Panc1 (cell line): ENCODE measurements around the gene UQCRC2. TPM values are rescaled to one million over a fixed set of nuclear protein-coding genes. Genes with fewer than 3 reads are reported as not detected.

Experiments used
- ATAC-seq: fragments of 200-7000 bp; cut with Tn5 transposase; 2 replicates; pipeline ENCODE4 v1.9.1; 2020; ENCODE audit warnings: mild to moderate bottlenecking, moderate library complexity
- BruUV-seq: library from RNA; stranded (reverse); fragments of 400-500 nt; replicated peaks from 2 replicates; lab custom pipeline; 2021; lab: Mats Ljungman, UMichigan
- CTCF ChIA-PET: fragments of 300-600 bp; sonication (Branson Sonifier 250); formaldehyde crosslinking; loops from one replicate; lab custom pipeline; 2022; ENCODE audit warnings: antibody characterized with exemption; lab: Charles Lee
- POLR2A ChIA-PET: fragments of 300-600 bp; sonication (Branson Sonifier 250); formaldehyde crosslinking; loops from one replicate; lab custom pipeline; 2022; ENCODE audit warnings: antibody characterized with exemption; lab: Charles Lee
- DNase-seq: peaks from one replicate; pipeline ENCODE4 v3.0.0-alpha.2; 2010; ENCODE audit warnings: low read depth, low spot score
- H3K27ac ChIP-seq: 2 replicates; pipeline ENCODE4 v1.5.1; 2011; ENCODE audit warnings: mild to moderate bottlenecking, low read length, inconsistent platforms
- H3K27me3 ChIP-seq: fragments of 200-500 bp; sonication (Bioruptor generic); 2 replicates; pipeline ENCODE4 v1.6.0; 2014; ENCODE audit warnings: low read length, inconsistent platforms; ENCODE audit not compliant: control insufficient read depth, insufficient read depth
- H3K36me3 ChIP-seq: fragments of 200-500 bp; sonication (Bioruptor generic); 2 replicates; pipeline ENCODE4 v1.5.1; 2014; ENCODE audit warnings: inconsistent platforms, mild to moderate bottlenecking, low read length, moderate library complexity; ENCODE audit not compliant: control insufficient read depth, insufficient read depth
- H3K4me1 ChIP-seq: 2 replicates; pipeline ENCODE4 v1.5.1; 2011; ENCODE audit warnings: inconsistent platforms, mild to moderate bottlenecking, low read length, moderate library complexity; ENCODE audit not compliant: control insufficient read depth, insufficient read depth
- H3K4me3 ChIP-seq, 2 experiments: 2 replicates each; pipeline ENCODE4 v1.5.1; 2011 to 2012; ENCODE audit warnings: low read depth in 2 of 2, low read length in 2 of 2, mild to moderate bottlenecking in 2 of 2, inconsistent platforms in 1 of 2, moderate library complexity in 1 of 2
- H3K9me3 ChIP-seq: fragments of 200-500 bp; sonication (Bioruptor generic); 2 replicates; pipeline ENCODE4 v1.5.1; 2014; ENCODE audit warnings: low read depth, mild to moderate bottlenecking, inconsistent platforms, low read length, moderate library complexity; ENCODE audit not compliant: control insufficient read depth, insufficient read depth
- CTCF ChIP-seq: fragments of 450-650 bp; IDR thresholded peaks from 2 replicates; pipeline ENCODE4 v1.5.1; 2017; ENCODE audit warnings: mild to moderate bottlenecking
- POLR2AphosphoS5 ChIP-seq: IDR thresholded peaks from 2 replicates; pipeline ENCODE4 v1.6.1; 2012; ENCODE audit warnings: mild to moderate bottlenecking, low read depth, low read length, moderate library complexity
- REST ChIP-seq, 2 experiments: IDR thresholded peaks; 2 replicates each; pipeline ENCODE4 v1.6.1; 2011 to 2012; ENCODE audit warnings: low read depth in 2 of 2, control low read depth in 1 of 2, low read length in 1 of 2, mild to moderate bottlenecking in 1 of 2, moderate library complexity in 1 of 2; ENCODE audit not compliant: insufficient read depth in 1 of 2
- SIN3A ChIP-seq: IDR thresholded peaks from 2 replicates; pipeline ENCODE4 v1.6.1; 2012; ENCODE audit warnings: low read depth, mild to moderate bottlenecking, low read length, moderate library complexity, borderline replicate concordance; ENCODE audit not compliant: insufficient read depth
- TCF7L2 ChIP-seq: IDR thresholded peaks from 2 replicates; pipeline ENCODE4 v1.6.1; 2011; ENCODE audit warnings: mild to moderate bottlenecking, low read depth, low read length, inconsistent platforms
- in situ Hi-C: cut with HindIII; loops from 2 replicates; pipeline ENCODE4 v1.10.0; 2016; ENCODE audit warnings: low sequenced_read_pairs, low pct_unique_long_range_greater_than_20kb
- intact Hi-C: fragments of 100-400 bp; cut with micrococcal nuclease; formaldehyde crosslinking; loops from one replicate; pipeline ENCODE4 v1.10.0; 2022; ENCODE audit not compliant: unreplicated experiment
- total RNA-seq: library from RNA; stranded (reverse); gene quantifications from one replicate; pipeline ENCODE4 v1.2.1, GENCODE V29; 2021; ENCODE audit not compliant: unreplicated experiment

The UQCRC2 gene
- total RNA-seq, 1 experiment from 2014 or later: 248 TPM

GRCh38 chr16:21989751-21990150 lies 36.6 kb downstream of the UQCRC2 start:
- no peaks in the 10 kb centered on the region for H3K27me3 ChIP-seq
- ATAC-seq: no peak
- H3K27ac ChIP-seq: no peak overlapping the region
- in situ Hi-C loops (no loop called here), intact Hi-C loops (no loop called here)
- no TSS peak for BruUV-seq
- TF ChIP-seq REST (IDR thresholded peaks at IDR 0.05; ENCODE audit: insufficient read depth in 1 of 2, low read depth in 2 of 2, low read length in 1 of 2): no peak
- no peak for TF ChIP-seq POLR2AphosphoS5
- no peak for TF ChIP-seq TCF7L2
- no peak for TF ChIP-seq CTCF
- TF ChIP-seq SIN3A: no peak
- H3K4me1 ChIP-seq: no peaks in the 10 kb centered on the region
- no peak overlapping the region for H3K4me3 ChIP-seq
- H3K36me3 ChIP-seq: no peaks in the 10 kb centered on the region; the same call in 1 of the 2 replicates
- POLR2A ChIA-PET: no interaction called here
- CTCF ChIA-PET: interaction anchor here (1.0 to 1.1 kb wide), 2 partner anchors 12 to 89 kb away, joined by 4 read pairs; no protein-coding TSS in a partner anchor
- H3K9me3 ChIP-seq: no peaks in the 10 kb centered on the region
- DNase-seq: no peak

- Histone ChIP-seq H3K4me1 (no peaks in the 10 kb centered on the region), H3K27me3 (no peaks in the 10 kb centered on the region), H3K4me3 (no peak overlapping the region), H3K36me3 (no peaks in the 10 kb centered on the region), H3K9me3 (no peaks in the 10 kb centered on the region), H3K27ac (no peak overlapping the region)
- TF ChIP-seq SIN3A (no peak), TCF7L2 (no peak), REST (IDR thresholded peaks at IDR 0.05; ENCODE audit: insufficient read depth in 1 of 2, low read depth in 2 of 2, low read length in 1 of 2) (no peak), CTCF (no peak), POLR2AphosphoS5 (no peak)
- CTCF ChIA-PET: interaction anchor here (0.6 to 1.1 kb wide), 4 partner anchors 11 to 206 kb away, joined by 4 to 8 read pairs (median 4); no protein-coding TSS in a partner anchor
- ATAC-seq (no peak), DNase-seq (no peak)
- no TSS peak for BruUV-seq
- in situ Hi-C loops (no loop called here), intact Hi-C loops (no loop called here)
- POLR2A ChIA-PET: interaction anchor here (0.6 kb wide), 1 partner anchor 36 kb away, joined by 3 read pairs; no protein-coding TSS in a partner anchor
Measured at GRCh38 chr16:21990381-21990944, 37.3 kb downstream of the UQCRC2 start.
